Stimulated activated CD8-positive, alpha-beta memory T cell treated with anti-CD3 and anti-CD28 coated beads, Interleukin-12 subunit alpha, Interleukin-12 subunit beta, amount 100 ng/mL, for 4 hours (primary cell): ENCODE data around the gene NFIA.

Experiments used
- DNase-seq: peaks from one replicate; pipeline ENCODE4 v3.0.0-alpha.2; 2020; ENCODE audit warnings: low read depth

The NFIA gene

DNA sequence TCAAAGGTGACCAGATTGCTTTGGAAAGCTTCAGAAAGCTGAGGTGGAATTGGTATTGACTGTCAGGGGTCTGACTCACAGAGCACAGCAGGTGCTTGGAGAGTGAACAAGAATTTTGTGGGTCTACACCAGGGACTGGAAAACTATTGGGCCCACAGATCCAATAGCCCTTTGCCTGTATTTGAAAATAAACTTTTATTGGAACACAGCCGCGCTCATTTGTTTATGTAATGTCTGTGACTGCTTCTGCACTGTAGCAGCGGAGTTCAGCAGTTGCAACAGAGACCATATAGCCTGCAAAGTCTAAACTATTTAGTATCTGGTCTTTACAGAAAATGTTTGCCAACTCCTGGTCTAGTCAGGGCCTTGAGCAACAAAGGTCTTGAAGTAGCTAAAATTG is 315.6 kb downstream of the NFIA start:
- DNase-seq: no peak

DNA sequence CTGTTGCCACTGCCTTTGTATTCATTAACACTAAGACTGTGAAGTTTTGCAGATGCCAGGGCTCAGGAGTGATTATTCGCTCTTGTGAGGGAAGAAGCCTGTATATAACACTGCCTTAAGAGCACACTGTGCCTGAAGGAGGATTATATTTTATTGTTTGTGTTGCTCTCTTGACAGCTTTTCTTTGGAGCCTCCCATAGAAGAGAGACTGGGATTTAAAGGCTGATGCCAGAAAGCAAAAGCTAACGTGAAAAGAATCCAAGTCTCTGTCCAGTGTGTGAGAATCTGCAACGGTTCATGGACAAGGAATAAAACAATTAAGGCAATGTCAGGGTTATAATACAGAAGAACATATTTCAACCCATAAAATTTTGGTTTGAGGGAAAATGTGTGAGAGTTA is 316.8 kb downstream of the NFIA start:
- no peak for DNase-seq

DNA sequence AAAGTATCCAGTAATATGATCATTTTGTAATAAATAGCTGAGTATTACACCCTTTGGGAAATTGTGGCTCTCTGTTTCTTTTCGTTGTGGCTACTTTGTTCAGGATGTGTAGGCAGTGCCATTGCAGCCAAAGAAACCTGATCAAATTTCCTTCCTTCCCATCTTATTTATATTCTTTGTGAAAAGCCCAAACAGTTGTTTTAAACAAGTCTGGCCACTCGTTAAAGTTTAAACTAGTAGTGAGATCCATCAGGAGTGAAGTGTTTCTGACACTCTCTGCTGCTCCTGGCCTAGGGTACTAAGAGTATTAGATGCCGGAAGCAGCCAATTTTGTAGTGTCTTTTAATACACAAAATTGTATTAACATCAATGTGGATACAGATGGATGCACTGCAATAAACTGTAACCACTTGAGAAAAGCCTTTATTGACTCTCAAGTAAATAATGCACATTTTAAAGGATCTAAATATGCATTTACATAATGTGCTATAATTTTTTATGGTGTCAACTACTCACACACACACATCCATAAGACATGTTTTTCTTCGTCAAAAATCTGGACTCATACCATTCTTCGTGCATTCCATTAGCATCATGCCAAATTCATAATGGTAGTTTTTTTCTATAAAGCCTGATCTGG is 317.9 kb downstream of the NFIA start:
- DNase-seq: no peak

DNA sequence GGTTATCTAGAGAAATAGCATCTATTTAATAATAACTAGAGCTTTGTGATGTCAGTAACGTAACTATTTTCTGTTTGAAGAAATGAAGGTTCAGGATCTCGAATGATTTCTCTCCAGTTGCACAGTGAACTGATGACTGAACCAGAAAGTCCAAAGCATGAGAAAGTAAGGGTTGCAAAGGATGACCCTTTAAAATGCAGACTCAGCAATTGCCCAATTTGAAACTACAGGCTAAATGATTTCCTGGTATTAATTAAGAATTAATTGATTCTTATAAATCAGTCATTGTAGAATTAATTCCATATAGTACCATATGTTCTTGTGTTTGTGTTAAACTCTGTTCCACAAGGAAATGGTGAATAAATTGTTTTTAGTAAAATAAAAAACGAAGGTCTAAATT is 318.6 kb downstream of the NFIA start:
- DNase-seq: no peak

DNA sequence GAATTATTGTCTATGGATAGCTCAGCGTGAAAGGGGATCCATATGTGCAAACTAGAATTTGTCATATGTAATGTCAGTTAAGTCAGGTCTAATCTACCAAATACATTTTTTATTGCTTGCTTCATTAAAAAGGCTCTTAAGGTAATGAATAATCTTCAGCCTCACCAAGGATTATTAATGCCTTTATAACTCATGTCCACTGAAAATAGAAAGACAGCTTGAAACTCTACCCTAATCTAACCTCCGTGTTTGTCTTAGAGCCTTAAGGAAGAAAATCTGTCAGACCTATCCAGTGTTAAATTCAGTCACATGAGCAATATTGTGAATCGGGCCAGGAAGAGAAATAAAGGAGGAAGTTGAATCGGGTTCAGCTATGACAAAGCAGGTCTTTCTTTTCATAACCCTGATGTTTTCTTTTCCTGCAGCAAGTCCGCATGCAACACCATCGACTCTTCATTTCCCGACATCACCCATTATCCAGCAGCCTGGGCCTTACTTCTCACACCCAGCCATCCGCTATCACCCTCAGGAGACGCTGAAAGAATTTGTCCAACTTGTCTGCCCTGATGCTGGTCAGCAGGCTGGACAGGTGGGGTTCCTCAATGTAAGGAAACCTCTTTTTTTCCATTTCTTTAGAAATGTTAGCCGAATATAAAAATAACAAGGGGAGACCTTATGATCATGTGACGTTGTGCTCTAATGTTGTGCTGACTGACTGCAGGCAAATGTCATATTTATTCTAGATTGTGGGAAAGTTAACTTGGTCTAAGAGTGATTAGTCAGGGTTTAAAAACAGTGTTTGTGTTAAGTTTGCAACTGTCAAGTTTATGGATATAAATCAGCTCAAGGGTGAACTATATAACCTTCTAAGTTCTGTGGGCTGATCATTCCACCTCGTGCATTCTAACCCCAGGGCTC is 321.6 kb downstream of the NFIA start:
- no peak for DNase-seq

DNA sequence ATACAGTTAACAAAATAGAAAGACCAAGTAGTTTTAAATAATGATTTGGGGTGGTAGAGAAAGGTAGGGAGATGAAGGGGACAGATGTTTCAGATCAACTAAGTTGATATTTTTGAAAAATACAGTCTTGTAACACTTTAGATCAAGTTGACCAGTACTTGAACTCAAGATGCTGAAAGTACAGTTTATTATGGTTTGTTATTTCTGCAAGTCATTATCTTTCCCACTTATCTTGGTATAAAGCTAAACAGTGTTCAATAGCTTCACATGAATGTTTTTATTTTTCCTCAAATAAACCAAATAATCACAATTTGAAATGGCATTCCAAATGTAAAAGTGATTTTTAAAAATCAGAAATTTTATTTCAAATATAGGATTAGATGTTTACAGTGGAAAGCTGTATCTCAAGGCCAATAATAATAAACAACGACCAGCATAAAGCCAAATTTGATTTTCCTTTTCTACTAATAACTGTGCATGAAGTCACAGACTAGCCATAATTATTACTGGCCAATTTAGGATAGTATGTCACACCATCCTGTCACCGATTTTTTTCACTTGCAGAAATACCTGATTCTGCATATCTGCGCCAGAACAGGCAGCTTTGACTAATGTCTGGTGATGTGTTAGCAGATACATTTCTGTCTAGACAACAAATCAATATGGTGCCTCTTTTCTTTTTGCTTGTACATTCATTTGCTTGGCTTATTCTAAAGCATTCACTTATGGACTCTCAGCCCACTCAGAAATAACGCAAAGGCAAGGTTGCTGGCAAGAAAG is 322.4 kb downstream of the NFIA start:
- DNase-seq: no peak

DNA sequence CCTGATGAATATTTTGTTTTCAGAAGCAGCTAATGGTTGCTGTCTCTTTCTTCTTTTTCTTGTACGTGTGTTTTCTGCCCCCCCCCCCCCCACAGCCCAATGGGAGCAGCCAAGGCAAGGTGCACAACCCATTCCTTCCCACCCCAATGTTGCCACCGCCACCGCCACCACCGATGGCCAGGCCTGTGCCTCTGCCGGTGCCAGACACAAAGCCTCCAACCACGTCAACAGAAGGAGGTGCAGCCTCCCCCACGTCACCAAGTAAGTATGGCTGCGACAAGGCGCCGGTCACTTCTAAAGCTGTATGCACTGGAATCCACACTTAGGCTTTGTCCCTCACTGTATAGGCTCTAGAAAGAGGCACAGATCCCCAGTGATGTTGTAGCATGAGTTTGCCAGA is 324.1 kb downstream of the NFIA start:
- no peak for DNase-seq

DNA sequence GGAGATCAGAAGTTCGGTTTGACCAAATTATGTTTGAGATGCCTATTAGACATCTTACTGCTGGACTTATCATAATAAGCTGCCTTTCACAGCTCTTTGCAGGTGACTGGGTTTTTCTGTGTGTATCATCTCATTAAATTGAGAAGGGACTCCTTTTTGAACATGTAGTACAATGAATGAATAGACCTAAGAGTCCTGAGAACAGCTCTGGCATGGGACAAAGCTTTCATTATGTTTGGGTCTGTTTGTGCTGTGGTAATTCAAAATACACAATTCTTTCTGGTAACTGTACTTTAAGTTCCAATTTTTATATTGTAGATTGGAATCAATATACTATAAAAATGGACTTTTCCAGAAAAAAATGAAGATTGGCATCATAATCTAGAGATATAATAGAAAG is 330.2 kb downstream of the NFIA start:
- no peak for DNase-seq

DNA sequence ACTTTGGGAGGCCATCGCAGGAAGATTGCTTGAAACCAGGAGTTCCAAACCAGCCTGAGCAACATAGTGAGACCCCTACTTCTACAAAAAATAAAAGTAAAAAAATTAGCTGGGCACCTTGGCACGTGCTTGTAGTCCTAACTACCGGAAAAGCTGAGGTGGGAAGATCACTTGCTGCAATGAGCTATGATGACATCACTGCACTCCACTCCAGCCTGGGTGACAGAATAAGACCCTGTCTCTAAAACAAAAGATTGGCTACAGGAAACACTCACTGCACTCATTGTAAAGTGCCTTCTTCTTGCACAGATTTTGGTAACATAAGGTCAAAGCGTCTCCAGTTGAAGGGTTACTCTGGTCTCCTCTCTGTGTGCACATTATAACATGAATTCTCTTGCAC is 336.8 kb downstream of the NFIA start:
- no peak for DNase-seq

DNA sequence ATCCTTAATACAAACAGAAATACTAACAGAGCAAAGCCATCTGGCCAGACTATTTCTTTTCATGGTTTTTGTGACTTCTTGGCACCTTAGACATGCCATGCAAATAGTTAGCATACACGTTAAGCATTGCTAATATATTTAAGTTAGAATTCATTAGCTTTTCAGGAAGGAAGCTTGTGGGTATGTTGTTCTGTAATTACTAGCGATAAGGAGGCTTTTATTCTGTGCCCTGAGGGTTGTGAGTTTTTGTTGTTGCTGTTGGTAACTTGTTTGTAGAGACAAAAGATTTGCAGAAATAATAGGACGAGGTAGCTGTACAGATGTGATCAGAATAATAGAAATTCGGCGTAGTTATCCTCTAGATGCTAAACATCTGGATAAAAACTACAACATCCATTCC is 337.3 kb downstream of the NFIA start:
- DNase-seq: no peak

DNA sequence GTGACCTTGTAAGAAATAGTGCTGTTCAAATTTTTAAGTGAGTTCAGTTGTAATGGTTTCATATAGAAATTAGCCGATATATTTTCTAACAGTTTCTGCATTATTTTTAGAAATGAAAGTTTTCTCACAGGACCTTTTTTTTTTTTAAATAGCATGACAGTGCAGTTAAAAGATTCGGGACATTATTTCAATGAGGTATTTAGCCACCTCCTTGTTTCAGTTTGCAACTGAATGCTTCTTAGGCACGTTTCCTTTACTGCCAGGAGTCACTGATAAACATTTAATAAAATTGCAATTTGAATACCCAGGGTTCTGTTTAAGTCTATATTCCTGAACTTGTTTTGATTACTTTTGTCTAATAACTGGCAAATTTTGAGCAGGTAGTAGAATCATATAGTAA is 337.9 kb downstream of the NFIA start:
- DNase-seq: no peak

DNA sequence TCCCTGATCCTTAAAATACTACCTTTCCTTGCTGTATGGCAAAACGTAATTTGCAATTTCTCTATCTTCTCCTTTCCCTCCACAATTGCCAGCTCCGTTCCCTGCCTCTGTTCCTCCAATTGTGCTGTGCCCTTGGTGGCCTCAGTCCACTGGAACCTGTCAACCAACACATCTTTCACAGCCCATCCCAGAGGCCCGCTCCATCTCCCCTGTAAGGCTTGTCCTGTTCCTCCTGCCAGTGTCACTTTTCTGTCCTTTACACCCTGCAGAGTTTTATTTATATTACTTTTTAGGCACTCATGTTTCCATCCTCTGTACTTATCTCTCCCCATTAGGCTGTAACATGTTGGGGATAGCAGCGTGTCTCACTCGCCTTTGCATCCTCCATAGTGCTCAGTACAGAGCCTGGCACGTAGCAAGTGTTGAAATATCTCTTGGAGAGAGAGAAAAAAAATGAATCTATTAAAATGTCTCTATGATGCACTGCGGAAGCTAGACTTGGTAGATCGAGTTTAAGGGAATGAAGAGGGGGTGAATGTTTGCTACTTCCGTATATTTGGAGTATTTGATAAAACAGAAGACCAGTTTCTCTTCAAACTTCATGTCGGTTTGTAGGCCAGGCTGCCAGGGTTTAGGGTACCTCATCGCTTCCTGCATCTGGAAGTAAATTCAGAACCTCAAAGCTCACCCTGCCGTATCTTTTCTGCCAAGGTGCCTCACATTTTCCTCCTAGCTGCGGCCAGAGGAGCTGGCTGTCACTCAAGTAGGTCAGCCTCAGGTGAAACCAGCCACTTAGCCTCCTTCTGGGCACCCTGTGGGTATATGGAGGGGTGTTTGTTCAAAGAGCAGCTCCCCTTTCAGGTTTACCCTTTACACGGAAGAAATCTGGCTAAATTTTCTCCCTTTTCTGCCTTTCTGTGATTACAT is 338.8 kb downstream of the NFIA start:
- DNase-seq: no peak

DNA sequence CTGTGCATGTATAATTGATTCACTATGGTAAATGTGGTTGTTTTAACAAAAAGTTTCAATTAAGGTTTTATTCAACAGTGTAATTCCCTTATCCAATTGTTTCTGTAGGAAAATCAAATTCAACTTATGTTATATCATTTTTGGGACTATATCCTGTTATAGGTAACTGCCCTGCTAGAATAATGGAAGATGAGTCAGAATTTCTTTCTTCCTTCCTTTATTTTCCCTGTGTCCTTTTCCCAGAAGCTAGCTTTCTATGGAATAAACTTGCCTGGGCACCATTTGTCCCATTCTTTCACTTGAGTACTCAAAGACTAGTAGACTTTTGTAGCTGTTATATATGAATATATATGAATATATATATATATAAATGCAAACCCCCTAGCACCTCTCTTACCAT is 341.3 kb downstream of the NFIA start:
- DNase-seq: no peak

DNA sequence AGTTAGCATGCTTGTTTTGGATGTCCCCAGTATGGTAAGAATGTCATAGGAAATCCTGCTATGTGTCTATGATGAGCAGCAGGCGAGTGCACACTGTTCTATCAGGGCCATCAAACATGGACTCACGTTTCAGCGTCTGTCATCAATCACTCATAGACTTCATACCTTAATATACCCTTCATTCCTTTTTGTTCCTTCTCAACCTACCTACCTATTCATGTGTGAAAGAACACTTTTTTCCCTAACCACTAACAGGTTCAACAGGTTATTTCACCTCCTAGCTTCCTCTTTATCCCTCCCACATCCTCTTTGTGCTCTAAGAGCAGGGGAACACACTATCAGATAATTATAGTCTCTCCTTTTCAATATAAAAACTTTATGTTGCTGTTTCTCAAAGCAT is 342.0 kb downstream of the NFIA start:
- DNase-seq: no peak

DNA sequence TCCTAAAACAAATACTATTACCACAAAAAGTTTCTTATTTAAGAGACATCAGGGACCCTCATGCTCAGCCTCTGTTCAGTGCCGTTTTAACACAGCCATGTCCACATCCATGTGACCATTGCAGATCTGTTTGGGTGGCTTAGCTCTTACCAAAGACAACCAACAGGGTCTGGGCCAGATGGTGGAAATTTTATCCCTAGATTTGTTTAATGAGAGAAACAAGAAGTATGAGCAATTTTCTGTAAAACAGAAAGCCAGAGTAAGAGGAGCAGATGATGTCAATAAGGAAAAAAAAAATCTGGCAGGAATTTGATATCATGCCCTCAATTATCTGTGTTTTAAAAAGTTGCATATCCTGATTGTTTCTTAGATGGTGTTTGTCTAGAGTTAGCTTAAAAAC is 342.7 kb downstream of the NFIA start:
- DNase-seq: no peak

DNA sequence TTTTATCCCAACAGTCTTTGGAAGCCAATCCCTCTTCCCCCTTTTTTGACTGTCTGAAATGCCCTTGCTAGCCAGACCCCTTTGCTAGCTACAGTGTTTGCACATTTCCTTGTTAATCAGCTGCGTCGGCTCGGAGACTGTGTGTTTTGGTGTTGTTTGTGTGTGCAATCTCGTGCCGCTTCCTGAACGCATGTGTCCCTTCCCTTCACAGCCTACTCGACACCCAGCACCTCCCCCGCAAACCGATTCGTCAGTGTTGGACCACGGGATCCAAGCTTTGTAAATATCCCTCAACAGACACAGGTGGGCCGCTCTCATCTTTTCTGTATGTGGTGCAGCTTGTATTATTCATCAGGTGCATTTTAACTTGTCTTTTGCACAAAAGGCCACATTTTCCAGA is 343.9 kb downstream of the NFIA start:
- DNase-seq: no peak

DNA sequence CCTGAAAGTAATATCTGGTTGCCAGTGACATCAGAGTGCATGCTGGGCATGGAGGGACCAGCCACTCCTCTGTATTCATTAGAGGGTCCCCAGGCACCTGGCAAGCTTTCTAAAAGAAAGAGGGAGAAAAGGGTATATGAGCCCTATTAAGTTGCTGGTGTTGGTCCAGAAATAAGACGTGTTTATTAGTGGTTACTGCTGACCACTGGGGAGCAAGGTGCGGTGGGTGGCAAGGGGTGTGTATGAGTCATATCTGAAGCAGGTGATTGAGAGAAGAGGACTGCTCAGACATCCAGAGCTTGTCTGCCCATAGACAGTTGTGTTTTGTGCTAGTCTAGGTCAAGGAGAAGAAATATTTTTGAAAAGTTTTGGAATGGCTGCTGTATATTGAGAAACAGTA is 344.5 kb downstream of the NFIA start:
- no peak for DNase-seq

DNA sequence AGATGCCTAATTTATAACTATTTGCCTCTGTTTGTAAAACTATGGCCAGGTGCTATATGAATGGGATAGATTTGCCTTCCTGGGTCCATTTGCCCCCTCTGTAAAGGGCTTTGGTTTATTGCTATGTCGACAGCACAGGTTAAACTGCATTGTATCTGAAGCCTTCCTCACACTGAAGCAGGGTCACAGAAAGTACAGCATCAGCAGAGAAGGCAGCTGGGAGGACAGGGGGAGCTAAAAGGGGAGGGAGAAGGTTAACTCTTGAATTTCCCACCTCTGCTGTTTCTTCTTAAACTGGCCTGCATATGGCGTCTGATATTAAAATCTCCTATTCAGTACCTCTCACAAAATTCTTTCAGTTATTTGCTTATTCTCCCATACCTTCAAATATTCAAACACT is 345.1 kb downstream of the NFIA start:
- no peak for DNase-seq

DNA sequence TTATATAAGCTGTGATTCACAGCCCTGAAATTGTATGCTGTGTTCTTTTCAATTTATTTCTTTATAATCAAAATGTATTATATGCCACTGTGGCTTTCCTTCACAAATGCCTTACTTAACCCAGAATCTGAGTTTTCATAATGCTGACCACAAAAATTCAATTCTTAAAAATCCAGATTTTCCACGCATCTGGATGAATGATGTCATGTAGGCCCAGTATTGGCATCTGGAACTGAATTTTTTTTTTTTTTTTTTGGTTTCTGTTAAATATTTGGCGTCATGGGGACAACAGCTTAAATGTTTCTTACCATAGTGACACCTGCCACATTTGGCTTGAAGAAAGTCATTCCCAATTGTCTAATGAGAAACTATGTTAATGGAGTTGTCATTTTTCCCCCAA is 345.8 kb downstream of the NFIA start:
- DNase-seq: no peak

DNA sequence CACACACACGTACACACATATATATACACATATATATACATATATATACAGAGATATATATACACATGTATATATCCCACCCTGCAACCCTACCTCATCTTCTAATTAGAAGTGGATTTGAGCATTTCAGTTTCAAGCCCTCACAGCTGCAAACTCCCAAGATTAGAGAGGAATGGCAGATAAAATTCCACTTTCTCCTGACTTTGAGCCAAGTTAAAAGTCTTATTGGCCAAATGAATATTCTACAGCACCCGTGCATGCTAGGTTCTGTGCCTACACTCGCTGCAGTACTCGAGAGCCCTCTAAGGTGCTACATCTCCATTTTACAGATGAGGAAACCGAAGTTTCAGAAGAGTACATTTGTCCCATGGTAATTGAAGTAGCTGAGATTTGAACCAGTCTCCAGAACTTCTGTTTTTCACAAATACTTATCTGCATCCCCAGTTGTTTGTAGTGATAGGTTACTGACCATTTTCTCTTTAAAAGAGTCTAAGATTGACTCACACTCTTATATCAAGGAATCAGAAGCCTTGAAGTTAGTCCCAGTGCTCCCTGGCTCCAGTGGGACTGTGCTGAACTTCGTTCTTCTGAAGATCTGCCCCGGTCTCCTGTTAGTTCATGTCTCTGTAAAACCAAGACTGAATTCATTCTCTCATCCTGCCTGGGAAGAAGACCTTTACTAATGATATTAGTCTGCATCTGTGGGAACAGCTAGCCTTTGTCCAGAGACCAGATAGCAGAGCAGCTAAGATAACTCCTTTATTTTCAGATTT is 350.4 kb downstream of the NFIA start:
- DNase-seq: no peak

DNA sequence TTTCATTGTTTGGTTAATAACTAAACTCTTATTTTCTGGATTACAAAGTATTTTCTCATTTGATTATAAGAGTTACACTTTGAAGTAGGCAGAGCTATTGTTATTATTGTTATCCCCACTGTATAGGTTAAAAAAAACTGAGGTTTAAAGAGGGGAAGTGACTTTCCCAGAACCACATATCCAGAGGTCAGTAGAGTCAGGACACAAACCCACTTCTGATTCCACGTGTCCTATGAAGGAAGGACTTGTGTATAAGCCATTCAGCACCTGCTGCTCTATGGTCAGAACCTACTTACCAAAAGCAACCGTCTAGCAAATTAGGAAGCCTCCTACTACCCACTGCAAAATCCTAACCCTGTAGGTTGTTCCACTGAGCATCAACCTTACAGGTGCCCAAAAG is 351.3 kb downstream of the NFIA start:
- no peak for DNase-seq
